ENCODE data around the gene BORCS6.

The BORCS6 gene

DNA sequence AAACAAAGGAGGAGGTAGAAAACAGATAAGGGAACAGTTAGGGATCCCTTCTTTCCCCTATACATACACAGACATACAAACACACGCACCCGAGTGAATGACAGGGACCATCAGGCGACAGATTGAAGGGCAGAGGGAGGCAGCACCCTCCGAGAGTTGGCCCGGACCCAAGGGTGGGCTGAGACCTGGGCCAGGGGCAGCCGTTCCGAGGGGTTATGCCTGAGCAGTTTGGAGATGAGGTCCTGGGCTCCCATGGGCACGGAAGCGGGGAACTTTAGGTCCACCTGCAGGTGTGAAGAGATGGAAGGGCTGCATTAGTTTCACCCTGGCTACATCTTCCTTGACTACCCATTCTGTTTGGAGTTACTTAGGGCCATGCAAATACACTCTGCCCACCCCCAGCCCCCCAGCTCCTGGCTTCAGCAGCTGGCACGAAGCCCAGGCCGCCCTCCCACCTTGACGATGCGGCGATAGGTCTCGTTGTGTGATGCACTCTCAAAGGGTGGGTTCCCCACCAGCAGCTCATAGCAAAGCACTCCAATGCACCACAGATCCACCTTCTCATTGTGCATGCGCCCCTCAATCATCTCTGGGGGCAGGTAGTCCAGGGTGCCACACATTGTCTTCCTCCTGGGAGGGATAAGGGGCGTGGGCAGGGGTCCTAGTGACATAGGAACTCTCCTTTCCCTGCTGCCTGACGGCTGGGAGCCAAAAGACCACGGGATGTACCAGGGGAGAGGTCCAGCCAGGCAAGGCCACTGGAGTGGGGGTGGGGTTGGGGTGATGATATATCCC lies 15.0 kb upstream of the BORCS6 start:
- Histone ChIP-seq H3K27me3 (no peaks in the 10 kb centered on the region), H3K27ac (no peak overlapping the region), H3K4me1 (ENCODE audit: control insufficient read depth in 1 of 2, insufficient read depth in 1 of 2, low read depth in 1 of 2, low read length in 1 of 2) (peaks cover 17 to 21% of the 10 kb centered on the region in 2 experiments), H3K9me3 (no peaks in the 10 kb centered on the region), H3K36me3 (peaks cover 10% of the 10 kb centered on the region), H3K4me3 (ENCODE audit: low read depth in 1 of 2, low read length in 1 of 2) (no peak overlapping the region)
- TF ChIP-seq, protein P1, sequence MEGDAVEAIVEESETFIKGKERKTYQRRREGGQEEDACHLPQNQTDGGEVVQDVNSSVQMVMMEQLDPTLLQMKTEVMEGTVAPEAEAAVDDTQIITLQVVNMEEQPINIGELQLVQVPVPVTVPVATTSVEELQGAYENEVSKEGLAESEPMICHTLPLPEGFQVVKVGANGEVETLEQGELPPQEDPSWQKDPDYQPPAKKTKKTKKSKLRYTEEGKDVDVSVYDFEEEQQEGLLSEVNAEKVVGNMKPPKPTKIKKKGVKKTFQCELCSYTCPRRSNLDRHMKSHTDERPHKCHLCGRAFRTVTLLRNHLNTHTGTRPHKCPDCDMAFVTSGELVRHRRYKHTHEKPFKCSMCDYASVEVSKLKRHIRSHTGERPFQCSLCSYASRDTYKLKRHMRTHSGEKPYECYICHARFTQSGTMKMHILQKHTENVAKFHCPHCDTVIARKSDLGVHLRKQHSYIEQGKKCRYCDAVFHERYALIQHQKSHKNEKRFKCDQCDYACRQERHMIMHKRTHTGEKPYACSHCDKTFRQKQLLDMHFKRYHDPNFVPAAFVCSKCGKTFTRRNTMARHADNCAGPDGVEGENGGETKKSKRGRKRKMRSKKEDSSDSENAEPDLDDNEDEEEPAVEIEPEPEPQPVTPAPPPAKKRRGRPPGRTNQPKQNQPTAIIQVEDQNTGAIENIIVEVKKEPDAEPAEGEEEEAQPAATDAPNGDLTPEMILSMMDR (IDR thresholded peaks at IDR 0.05): no peak

DNA sequence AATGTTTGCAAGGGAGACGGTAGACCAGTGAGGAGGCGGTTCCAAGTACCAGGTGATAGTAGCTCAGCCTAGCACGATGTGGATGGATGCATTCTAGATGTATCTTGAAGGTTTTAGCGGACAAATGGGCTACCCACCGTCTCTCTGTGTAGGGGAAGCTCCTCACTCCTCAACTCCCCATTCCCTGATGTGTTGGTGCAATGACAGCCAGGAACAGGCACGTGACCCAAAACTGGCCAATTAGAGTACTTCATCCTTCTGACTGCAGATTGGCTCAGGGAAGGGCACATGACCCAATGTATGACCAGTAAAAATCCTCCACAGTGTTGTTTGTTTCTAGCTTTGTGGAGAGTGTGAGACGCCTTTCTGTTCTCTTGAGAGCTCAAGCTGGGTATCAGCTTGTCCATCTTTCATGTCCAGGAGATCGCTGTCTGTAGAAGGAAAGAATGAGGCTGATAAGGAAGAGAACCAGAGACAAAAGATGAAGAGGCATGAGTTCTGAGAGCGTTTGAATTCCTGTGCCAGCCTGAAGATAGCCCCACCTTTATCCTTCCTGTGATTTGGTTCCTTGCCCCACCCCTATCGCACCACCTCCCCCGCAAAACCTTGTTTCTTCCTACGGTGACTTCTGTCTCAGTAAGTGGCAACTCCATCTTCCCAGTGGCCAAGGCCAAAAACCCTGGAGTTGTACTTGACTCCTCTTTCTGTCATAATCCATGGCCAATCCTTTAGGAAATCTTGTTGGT lies 2.3 kb upstream of the BORCS6 start:
- Histone ChIP-seq H3K4me3 (ENCODE audit: low read depth in 1 of 2, low read length in 1 of 2) (peak overlapping the region; percentile 53 to 64), H3K4me1 (ENCODE audit: control insufficient read depth in 1 of 2, insufficient read depth in 1 of 2, low read depth in 1 of 2, low read length in 1 of 2) (peaks cover 49 to 52% of the 10 kb centered on the region in 2 experiments), H3K27me3 (no peaks in the 10 kb centered on the region), H3K27ac (peak overlapping the region; percentile 95), H3K9me3 (no peaks in the 10 kb centered on the region), H3K36me3 (no peaks in the 10 kb centered on the region)
- TF ChIP-seq, protein P1 (IDR thresholded peaks at IDR 0.05): no peak

DNA sequence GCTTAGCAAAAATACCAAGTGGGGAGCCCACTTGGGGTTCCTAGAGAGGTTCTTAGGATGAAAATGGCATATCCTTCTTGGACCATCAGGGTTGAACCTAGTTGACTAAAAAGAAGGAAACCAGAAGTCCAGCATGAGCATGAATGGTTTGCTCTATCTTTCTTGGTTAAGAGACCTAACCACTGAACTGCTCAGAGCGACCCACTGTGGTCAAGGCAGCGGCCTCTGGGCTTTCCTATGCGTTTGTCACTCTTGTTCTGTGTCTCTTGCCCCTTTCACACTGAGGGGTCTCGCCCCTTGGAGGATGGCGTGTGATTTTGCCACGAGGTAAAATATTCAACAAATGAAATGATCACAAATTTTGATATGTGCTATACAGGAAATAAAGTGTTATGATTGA lies 526 bp upstream of the BORCS6 start:
- peak overlapping the region; percentile 89 for H3K4me3 ChIP-seq (ENCODE audit: low read depth in 1 of 2, low read length in 1 of 2)
- peaks cover 8% of the 10 kb centered on the region for H3K27me3 ChIP-seq
- TF ChIP-seq, protein P1 (IDR thresholded peaks at IDR 0.05): no peak
- H3K4me1 ChIP-seq (ENCODE audit: control insufficient read depth in 1 of 2, insufficient read depth in 1 of 2, low read depth in 1 of 2, low read length in 1 of 2): peaks cover 67 to 69% of the 10 kb centered on the region in 2 experiments
- H3K36me3 ChIP-seq: no peaks in the 10 kb centered on the region
- no peaks in the 10 kb centered on the region for H3K9me3 ChIP-seq
- H3K27ac ChIP-seq: peak overlapping the region; percentile 95

DNA sequence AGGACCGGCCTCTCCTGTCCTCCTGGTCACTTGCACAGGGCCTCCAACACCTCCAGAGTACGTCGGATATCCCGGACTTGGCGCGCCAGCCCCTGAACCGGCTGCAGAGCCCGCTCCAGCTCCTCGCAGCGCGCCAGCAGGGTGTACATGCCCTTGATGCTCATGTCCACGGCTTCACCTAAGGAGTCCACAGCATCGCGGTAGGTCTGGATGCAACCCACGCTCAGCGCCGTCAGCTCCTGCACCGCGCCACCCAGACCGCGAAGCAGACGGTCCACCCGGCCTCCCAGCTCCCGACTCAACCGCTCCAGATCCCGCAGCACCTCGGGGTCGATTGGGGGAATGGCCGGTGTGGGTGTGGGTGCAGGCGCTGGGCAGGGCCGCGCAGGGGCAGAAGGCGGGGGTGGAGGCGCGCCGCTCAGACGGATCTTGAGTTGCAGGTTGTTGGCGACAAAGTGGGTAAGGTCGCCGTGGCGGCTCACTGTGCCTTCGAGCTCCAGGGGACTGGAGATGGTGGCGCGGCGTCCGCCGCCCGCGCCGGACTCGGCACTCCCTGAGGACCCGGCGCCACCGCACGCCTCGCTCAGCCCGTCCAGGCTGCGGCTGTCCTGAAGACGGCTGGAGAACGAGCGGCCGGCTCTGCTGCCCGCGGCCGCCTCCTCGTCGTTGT lies 804 bp downstream of the BORCS6 start:
- H3K4me1 ChIP-seq (ENCODE audit: control insufficient read depth in 1 of 2, insufficient read depth in 1 of 2, low read depth in 1 of 2, low read length in 1 of 2): peaks cover 68 to 74% of the 10 kb centered on the region in 2 experiments
- no peaks in the 10 kb centered on the region for H3K9me3 ChIP-seq
- H3K36me3 ChIP-seq: no peaks in the 10 kb centered on the region
- H3K27me3 ChIP-seq: peaks cover 13% of the 10 kb centered on the region
- H3K4me3 ChIP-seq (ENCODE audit: low read depth in 1 of 2, low read length in 1 of 2): peak overlapping the region; percentile 89
- TF ChIP-seq, protein P1 (IDR thresholded peaks at IDR 0.05): no peak
- H3K27ac ChIP-seq: peak overlapping the region; percentile 95

DNA sequence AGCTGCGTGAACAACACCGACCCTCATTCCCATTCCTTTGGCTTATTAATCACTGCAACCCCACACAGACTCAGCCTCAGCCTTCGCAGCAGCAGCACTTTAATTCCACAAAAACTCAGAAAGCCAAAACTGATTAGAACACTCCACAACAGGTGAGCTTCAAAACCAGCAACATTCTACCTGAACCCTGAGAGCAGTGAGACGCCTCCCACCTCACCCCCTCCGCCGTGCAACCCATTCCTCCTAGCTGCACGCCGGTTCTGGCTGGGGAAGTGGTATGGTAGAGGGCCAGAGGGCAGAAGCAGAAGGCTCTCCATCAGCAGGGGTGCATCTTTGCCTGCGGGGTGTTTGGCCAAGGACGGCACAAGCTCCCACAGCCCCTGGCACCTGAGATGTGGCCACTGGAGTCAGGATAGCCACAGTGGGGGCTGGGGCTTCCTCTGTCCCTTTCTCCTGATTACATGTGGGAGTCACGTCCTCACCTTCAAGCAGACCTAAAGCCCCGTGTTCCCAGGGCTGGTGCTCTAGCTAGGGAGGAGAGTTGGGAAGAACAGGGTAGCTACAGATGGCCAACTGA lies 1.6 kb downstream of the BORCS6 start:
- Histone ChIP-seq H3K4me1 (ENCODE audit: control insufficient read depth in 1 of 2, insufficient read depth in 1 of 2, low read depth in 1 of 2, low read length in 1 of 2) (peaks cover 68 to 74% of the 10 kb centered on the region in 2 experiments), H3K27me3 (peaks cover 13% of the 10 kb centered on the region), H3K9me3 (no peaks in the 10 kb centered on the region), H3K36me3 (no peaks in the 10 kb centered on the region), H3K27ac (peak overlapping the region; percentile 95), H3K4me3 (ENCODE audit: low read depth in 1 of 2, low read length in 1 of 2) (peak overlapping the region; percentile 89)
- TF ChIP-seq, protein P1 (IDR thresholded peaks at IDR 0.05): no peak

Measured in neutrophil (primary cell).